Retinal pigment epithelial cell (primary cell): Measurements from ENCODE around the gene C3orf20.

Source experiments
- DNase-seq: peaks from one replicate; pipeline ENCODE4 v3.0.0-alpha.2; 2010; ENCODE audit warnings: low read depth
- H3K4me3 ChIP-seq: 2 replicates; pipeline ENCODE4 v1.5.1; 2011; ENCODE audit warnings: mild to moderate bottlenecking, low read length, control low read depth, moderate library complexity
- CTCF ChIP-seq: conservative IDR thresholded peaks from 2 replicates; pipeline ENCODE4 v1.5.1; 2011; ENCODE audit warnings: low read depth, low read length, control low read depth, inconsistent platforms

Gene C3orf20

GRCh38 chr3:14641346-14641745 is 33.6 kb upstream of the C3orf20 start:
- no peak for TF ChIP-seq CTCF
- no peak for DNase-seq
- H3K4me3 ChIP-seq = no peak overlapping the region

GRCh38 chr3:14645453-14645852 is 29.5 kb upstream of the C3orf20 start:
- DNase-seq = no peak
- no peak for TF ChIP-seq CTCF

GRCh38 chr3:14646131-14646573 is 28.8 kb upstream of the C3orf20 start:
- no peak overlapping the region for H3K4me3 ChIP-seq
- DNase-seq = no peak
- no peak for TF ChIP-seq CTCF

More at GRCh38 chr3:14645453-14645852, 29.5 kb upstream of the C3orf20 start:
- no peak overlapping the region for H3K4me3 ChIP-seq

GRCh38 chr3:14646589-14647413 is 28.1 kb upstream of the C3orf20 start:
- DNase-seq = no peak
- peak; percentile 13 for TF ChIP-seq CTCF
- H3K4me3 ChIP-seq = no peak overlapping the region

- DNase-seq = no peak
- TF ChIP-seq CTCF = no peak
- H3K4me3 ChIP-seq = no peak overlapping the region
Observed at GRCh38 chr3:14647976-14648955, 26.7 kb upstream of the C3orf20 start.

- no peak overlapping the region for H3K4me3 ChIP-seq
- no peak for TF ChIP-seq CTCF
- DNase-seq = no peak
Observed at GRCh38 chr3:14649466-14649865, 25.5 kb upstream of the C3orf20 start.
